ENCODE measurements around the gene RASA3. TPM values are rescaled to one million over a fixed set of nuclear protein-coding genes. Genes with fewer than 3 reads are reported as not detected.

Gene RASA3
- total RNA-seq, 2 donors from 2014 or later = 4.4 to 7.2 TPM

DNA sequence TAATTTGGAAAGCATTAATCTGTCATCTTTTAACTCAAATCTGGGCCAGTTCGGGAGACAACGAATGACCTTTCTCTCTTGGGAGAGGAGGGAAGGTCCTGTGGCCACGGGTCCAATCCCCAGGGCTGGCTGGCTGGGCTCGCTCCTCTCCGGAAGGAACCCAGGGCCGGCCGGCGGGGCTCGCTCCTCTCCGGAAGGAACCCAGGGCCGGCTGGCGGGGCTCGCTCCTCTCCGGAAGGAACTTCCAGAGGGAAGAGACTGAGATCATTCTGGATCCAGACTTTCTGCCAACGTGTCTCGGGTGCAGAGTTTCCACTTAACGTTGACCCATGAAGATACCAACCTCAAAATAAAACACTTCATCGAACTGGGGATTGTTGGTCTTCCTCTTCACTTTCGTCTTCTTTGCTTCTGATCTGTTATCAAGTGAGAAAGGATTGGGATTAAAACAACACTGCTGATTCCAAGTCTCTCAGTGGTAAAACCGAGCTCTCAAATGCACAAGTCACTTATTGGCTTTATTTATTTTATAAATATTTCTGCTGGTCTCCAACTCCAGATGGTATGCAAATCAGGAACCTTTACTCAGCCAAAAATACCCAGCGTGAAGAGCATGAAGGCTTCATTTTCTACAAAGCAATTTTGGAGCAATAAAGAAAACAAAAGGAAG, 105.2 kb downstream of the RASA3 start:
- no peak for DNase-seq
- no peaks in the 10 kb centered on the region for H3K27me3 ChIP-seq
- no peak overlapping the region for H3K9ac ChIP-seq (ENCODE audit: low read depth in 2 of 2, low read length in 2 of 2)
- no peaks in the 10 kb centered on the region for H3K9me3 ChIP-seq
- H3K27ac ChIP-seq = peak overlapping the region; percentile 14
- H3K4me3 ChIP-seq = no peak overlapping the region
- intact Hi-C loops (cut with DNase I) = no loop called here
- H3K4me1 ChIP-seq = no peaks in the 10 kb centered on the region
- H3K36me3 ChIP-seq = no peaks in the 10 kb centered on the region
- TF ChIP-seq, protein P1, sequence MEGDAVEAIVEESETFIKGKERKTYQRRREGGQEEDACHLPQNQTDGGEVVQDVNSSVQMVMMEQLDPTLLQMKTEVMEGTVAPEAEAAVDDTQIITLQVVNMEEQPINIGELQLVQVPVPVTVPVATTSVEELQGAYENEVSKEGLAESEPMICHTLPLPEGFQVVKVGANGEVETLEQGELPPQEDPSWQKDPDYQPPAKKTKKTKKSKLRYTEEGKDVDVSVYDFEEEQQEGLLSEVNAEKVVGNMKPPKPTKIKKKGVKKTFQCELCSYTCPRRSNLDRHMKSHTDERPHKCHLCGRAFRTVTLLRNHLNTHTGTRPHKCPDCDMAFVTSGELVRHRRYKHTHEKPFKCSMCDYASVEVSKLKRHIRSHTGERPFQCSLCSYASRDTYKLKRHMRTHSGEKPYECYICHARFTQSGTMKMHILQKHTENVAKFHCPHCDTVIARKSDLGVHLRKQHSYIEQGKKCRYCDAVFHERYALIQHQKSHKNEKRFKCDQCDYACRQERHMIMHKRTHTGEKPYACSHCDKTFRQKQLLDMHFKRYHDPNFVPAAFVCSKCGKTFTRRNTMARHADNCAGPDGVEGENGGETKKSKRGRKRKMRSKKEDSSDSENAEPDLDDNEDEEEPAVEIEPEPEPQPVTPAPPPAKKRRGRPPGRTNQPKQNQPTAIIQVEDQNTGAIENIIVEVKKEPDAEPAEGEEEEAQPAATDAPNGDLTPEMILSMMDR (IDR thresholded peaks at IDR 0.05) = no peak

DNA sequence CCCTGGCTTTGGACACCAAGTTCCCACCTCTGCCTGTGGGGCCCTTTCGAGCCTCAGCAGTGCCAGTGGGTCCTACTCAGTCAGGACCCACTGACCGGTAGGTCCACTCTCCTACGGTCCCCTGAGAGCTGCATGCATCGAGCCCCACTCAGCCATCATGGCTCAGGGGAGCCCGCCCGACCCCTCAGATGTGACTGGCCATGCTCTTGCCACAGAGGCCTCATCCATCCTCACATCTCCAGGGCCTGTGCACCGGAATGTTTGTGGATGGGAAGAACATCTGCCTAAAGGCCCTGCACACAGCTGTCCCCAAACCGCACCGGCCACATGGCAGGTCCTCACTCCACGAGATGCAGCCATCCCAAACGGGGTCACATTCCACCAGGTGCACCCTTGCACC, 105.9 kb downstream of the RASA3 start:
- Histone ChIP-seq H3K27me3 (no peaks in the 10 kb centered on the region), H3K9ac (ENCODE audit: low read depth in 2 of 2, low read length in 2 of 2) (peak overlapping the region in 1 of 2 donors; percentile 56), H3K27ac (peak overlapping the region; percentile 1), H3K4me3 (no peak overlapping the region), H3K36me3 (no peaks in the 10 kb centered on the region), H3K4me1 (no peaks in the 10 kb centered on the region), H3K9me3 (no peaks in the 10 kb centered on the region)
- intact Hi-C loops (cut with DNase I) = no loop called here
- no peak for DNase-seq
- TF ChIP-seq, protein P1 (IDR thresholded peaks at IDR 0.05) = no peak

DNA sequence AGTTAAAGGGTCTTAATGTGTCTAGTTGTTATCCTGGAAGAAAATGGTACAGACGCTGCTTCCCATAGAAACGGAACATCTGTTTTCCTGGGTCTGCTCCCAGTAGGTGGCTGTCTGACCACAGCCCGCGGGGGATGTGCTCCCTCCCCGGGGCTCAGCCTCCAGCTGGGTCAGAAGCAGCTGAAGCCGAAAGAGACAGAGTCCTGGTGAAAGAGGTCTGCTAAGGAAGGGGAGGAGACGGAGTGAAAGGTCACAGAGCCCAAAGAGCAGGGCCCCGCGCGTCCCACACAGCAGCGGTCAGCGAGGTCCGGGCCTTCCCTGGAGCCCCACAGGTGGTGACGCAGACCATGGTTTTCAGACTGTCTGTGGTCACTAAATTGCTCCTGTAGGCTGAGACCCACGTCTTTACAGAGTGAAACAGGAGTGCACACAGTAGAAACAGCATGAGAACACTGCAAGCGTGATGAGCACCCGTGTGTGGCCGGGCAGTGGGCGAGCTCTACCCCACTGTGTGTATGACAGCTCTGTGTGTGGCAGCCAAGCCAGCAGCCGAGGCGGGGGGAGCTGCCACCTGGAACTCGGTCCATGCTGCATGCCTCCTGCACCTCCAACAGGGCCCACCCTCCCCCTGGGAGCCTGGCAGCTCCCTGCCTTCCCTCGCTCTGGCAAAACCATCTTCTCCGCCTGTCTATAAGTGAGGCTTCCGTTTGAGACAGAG, 106.5 kb downstream of the RASA3 start:
- no peaks in the 10 kb centered on the region for H3K4me1 ChIP-seq
- DNase-seq = no peak
- no peaks in the 10 kb centered on the region for H3K36me3 ChIP-seq
- H3K27me3 ChIP-seq = no peaks in the 10 kb centered on the region
- H3K4me3 ChIP-seq = no peak overlapping the region
- H3K9ac ChIP-seq (ENCODE audit: low read depth in 2 of 2, low read length in 2 of 2) = peak overlapping the region; percentile 2 to 56
- intact Hi-C loops (cut with DNase I) = no loop called here
- no peaks in the 10 kb centered on the region for H3K9me3 ChIP-seq
- TF ChIP-seq, protein P1 (IDR thresholded peaks at IDR 0.05) = no peak
- peak overlapping the region; percentile 1 for H3K27ac ChIP-seq

DNA sequence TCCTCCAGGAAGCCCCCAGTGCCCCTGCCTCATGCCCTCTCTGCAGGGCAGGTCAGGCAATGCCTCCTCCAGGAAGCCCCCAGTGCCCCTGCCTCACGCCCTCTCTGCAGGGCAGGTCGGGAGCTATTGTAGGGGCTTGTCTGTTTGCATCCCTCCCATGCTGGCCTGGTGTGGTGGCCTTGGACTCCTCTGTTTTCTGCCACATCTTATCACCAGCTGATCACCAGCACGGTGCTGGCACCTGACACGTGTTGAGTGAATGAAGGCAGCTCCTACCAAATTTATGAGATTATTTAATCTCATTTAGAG, 107.1 kb downstream of the RASA3 start:
- intact Hi-C loops (cut with DNase I) = no loop called here
- DNase-seq = no peak
- TF ChIP-seq, protein P1 (IDR thresholded peaks at IDR 0.05) = no peak
- H3K27me3 ChIP-seq = no peaks in the 10 kb centered on the region
- no peak overlapping the region for H3K27ac ChIP-seq
- no peaks in the 10 kb centered on the region for H3K9me3 ChIP-seq
- no peak overlapping the region for H3K4me3 ChIP-seq
- no peaks in the 10 kb centered on the region for H3K36me3 ChIP-seq
- peak overlapping the region; percentile 2 to 12 for H3K9ac ChIP-seq (ENCODE audit: low read depth in 2 of 2, low read length in 2 of 2)
- no peaks in the 10 kb centered on the region for H3K4me1 ChIP-seq

DNA sequence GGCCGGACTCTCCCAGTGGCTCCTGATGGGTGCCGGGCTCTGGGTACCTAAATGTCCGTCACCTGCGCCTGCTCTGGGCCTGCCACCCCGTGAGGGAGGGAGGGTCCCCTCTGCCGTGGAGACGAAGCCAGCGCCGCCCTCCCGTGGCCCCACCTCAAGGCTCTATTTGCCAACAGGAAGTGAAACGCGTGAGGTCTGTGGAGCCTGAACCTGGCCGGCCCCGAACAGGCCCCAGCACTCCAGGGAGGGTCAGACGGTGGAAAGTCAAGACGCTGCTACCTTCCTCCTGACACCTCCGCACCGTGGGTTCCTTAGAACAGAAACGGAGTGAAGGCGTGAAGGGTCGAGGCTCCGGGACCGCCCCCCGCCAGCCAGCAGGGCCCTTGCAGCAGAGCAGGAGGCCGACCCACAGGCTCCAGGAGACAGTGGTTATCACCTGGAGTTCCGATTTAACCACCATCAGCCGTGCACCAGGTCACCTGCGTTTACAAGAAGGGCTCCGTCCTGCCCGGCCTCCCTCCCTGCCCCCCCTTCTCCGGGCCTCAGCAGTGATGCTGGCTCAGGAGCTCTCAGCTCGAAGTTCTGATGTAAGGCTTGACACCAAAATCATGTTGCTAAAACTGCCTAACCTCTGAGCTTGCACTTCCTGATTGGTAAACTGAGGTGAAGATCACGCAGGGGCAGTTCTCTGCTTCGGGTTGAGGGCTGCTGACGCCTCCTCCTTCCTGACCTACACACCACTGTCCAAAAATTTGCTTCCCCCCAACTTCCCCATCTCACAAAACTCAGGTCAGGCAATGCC, 107.6 kb downstream of the RASA3 start:
- H3K9me3 ChIP-seq = no peaks in the 10 kb centered on the region
- H3K27me3 ChIP-seq = no peaks in the 10 kb centered on the region
- no peak overlapping the region for H3K4me3 ChIP-seq
- peak overlapping the region in 1 of 2 donors; percentile 12 for H3K9ac ChIP-seq (ENCODE audit: low read depth in 2 of 2, low read length in 2 of 2)
- intact Hi-C loops (cut with DNase I) = no loop called here
- no peak for DNase-seq
- H3K36me3 ChIP-seq = no peaks in the 10 kb centered on the region
- no peaks in the 10 kb centered on the region for H3K4me1 ChIP-seq
- H3K27ac ChIP-seq = no peak overlapping the region
- TF ChIP-seq, protein P1 (IDR thresholded peaks at IDR 0.05) = no peak

Data from colonic mucosa (tissue), 4 donors.